ENCODE data around the gene ENO1.

GRCh38 chr1:8812081-8812480, 66.4 kb downstream of the ENO1 start:
- TF ChIP-seq CTCF (IDR thresholded peaks at IDR 0.05; ENCODE audit: insufficient read depth, low read depth, low read length) (no peak), EZH2 (IDR thresholded peaks at IDR 0.05; ENCODE audit: insufficient read depth, low read length) (no peak)

Data from astrocyte (in vitro differentiated cells and primary cell).